NCI-H1048 (cell line): Measurements from ENCODE around the gene LENEP.

Experiments
- DNase-seq: peaks from one replicate; lab custom pipeline; 2025; lab: John Stamatoyannopoulos, UW

LENEP gene

DNA sequence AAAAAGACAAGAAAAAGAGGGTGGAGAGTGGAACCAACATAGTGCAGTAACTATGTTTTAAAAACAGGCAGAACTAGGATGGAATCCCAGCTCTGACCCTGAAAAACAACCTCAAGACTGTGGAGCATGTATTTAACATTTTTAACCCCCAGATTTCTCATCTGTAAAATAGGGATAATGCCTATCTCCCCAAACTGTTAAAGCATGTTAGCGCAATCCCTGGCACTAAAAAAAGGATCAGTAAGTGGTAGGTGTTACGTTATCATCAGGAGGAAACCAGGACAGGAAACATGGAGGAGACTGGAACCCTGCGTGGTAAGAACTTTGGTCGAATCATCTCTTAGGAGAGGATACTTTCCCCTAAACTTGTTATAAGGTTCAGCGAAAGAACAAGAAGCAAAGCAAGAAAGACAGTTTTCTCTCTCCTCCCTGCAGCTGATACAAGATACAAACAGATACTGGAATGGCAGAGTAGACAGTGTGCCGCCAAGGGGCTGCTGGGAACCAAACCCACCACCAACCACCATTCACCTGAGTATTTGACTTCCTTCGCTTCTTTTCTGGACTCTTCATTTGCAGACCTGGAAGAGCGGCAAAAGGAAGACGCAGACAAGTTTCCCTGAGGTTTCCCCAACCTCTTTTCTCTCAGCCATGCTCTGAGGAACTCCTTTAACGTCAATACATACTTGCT, 32.8 kb upstream of the LENEP start:
- no peak for DNase-seq

GRCh38 chr1:154961207-154962155, 31.9 kb upstream of the LENEP start, which contains the start of gene PYGO2:
Gene PYGO2, minus strand, starts transcription at chr1:154961782. Its CDS starts 206 bp downstream, at chr1:154961576.
- peak; percentile 87 for DNase-seq

GRCh38 chr1:154962156-154962749, 31.1 kb upstream of the LENEP start:
- DNase-seq: no peak

DNA sequence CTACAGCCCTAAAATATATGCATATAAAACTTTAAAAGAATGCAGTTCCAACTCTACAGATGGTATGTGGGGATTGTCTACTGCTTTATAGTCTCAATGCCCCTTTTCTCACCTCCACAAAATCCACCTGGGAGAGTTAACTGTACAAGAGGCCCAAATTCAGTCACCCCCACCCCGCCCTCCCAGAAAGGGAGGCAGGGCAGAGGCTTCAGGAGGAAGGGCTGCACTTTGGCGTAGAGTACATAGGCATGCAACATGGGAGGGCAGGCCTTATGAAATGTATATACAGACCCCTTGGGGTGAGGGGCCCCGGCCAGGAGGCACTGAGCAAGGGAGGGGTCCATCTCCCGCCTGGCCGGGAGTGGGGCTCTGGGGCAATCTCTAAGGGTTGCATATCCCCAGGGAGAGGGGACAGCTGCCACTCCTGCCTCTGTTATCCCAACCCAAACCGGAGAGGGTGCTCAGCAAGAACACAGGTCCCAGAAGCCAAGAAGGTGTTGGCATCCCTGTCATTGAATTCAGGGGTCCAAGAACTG, 30.5 kb upstream of the LENEP start:
- DNase-seq: no peak

DNA sequence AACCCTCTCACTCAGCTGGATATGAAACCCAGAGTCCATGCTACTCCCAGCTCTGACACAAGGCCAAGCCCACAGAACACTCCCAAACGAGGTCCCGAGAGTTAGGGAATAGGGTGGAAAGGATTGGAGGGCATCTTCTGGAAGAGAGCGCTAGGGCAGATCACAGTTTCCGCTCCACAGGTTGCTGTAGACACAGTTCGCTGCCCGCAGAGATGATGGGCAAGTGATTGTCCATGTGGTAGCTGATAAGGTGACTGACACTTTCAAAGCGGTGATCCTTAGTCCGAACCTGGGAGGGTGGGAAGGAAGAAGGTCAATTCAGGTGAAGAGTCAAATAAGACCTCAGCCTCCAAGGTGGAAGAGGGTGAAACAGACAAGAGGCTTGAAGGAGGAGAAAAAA, 29.7 kb upstream of the LENEP start:
- no peak for DNase-seq

GRCh38 chr1:154964359-154964758, 29.0 kb upstream of the LENEP start:
- DNase-seq: no peak

- no peak for DNase-seq
Observed at GRCh38 chr1:154966111-154966510, 27.3 kb upstream of the LENEP start.

- DNase-seq: no peak
Observed at GRCh38 chr1:154967331-154967950, 25.9 kb upstream of the LENEP start.

DNA sequence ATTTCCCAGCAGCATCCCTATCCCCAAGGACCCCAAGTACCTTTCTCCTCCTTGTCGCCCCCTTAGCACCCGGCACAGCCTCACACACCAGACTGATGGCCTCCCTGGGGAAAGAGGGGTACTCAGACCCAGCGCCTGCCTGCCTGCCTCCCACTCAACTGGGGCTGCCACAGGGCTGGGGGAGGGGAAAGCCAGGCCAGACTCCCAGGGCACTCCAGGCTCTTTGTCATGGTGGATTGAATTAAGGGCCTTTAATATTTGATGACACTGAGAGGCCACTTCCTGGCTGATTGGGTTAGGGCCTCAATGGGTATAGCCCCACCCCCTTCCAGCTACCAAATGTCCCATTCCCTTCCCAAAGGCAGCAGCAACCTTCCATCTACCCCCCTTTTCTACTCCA, 24.7 kb upstream of the LENEP start:
- no peak for DNase-seq

DNA sequence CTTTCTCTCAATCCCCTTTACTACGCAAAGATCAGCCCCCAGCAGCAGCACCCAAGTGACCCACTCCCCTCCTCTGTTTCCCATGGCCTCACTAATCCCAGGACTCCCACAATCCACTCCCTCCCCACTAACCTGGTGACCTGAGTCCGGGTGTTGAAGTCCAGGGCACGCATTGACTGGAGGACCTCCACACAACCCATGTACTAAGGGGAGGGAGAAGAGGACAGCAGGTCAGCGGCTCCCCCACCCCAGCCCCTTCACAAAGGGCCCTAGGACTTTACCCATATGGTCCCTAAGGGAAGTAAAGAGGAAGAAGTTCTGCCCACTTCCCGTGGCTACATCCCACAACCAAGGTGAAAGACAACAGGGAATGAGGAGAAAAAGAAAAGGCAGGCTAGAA, 24.1 kb upstream of the LENEP start:
- DNase-seq: no peak

- no peak for DNase-seq
Observed at GRCh38 chr1:154969860-154970452, 23.4 kb upstream of the LENEP start.

- peak; percentile 63 for DNase-seq
Observed at GRCh38 chr1:154970631-154971340, 22.6 kb upstream of the LENEP start, which contains the start of gene SHC1. Gene SHC1, minus strand, starts transcription at chr1:154970747. Its CDS starts 221 bp downstream, at chr1:154970526.

GRCh38 chr1:154971341-154971998, 21.9 kb upstream of the LENEP start:
- no peak for DNase-seq

DNA sequence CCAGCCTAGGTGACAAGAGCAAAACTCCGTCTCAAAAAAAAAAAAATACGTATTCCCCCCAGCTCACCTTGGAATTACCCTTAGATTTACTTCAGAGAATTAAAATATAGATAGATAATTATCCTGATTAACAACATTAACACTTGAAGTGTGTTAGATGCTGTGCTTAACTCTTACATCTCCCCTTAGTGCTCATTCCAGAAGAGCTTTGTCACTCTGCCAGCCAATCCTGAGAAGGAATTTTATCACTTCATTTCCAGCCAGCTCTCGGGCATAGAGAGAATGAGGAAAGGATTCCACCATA, 21.2 kb upstream of the LENEP start:
- DNase-seq: no peak

DNA sequence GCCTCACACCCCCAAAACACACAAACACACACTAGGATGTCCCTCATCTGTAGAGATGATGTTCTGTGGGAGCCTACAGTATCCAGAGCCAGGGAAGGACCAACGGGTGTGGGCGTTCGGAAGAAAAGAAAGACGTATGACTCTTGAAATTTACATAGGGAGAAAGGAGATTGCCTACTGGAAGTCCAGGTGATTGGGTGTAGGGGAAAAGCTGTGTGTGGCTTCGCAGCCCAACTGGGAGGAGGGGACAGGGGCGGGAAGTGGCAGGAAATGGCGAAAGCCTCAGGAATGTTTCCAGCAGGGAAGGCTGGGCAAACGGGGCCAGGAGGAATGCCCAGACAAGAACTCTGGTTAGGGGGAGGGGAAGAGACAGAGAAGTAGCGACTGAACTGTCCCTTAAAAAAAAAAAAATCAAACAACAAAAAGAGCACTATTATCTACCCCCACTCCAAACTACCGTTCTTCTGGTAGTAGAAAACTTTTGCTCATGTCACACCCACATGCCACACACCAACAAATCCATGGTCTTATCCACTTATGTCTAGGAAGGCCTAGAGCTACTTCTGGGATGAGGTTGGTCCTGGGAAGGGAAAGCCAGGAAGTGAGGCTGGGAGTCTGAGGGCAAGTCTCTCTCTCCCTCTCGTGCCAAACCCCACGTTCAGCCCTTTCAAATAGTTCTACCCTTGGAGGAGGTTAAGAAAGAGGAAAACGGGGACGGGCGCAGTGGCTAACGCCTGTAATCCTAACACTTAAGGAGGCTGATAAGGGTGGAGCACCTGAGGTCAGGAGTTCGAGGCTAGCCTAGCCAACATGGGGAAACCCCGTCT, 20.7 kb upstream of the LENEP start:
- no peak for DNase-seq

GRCh38 chr1:154973344-154974101, 19.9 kb upstream of the LENEP start:
- DNase-seq: peak; percentile 95

- peak; percentile 100 for DNase-seq
Observed at GRCh38 chr1:154974102-154974807, 19.1 kb upstream of the LENEP start, which contains the start of gene CKS1B. Gene CKS1B, plus strand, starts transcription at chr1:154974681. Its CDS starts 65 bp downstream, at chr1:154974746.

GRCh38 chr1:154974808-154975408, 18.5 kb upstream of the LENEP start:
- peak; percentile 95 for DNase-seq
